Suppressor macrophage treated with lipopolysaccharide for 4 hours (primary cell): ENCODE data around the gene PLXNC1.

Experiments
- DNase-seq: peaks from one replicate; pipeline ENCODE4 v3.0.0-alpha.2; 2020

PLXNC1 gene

DNA sequence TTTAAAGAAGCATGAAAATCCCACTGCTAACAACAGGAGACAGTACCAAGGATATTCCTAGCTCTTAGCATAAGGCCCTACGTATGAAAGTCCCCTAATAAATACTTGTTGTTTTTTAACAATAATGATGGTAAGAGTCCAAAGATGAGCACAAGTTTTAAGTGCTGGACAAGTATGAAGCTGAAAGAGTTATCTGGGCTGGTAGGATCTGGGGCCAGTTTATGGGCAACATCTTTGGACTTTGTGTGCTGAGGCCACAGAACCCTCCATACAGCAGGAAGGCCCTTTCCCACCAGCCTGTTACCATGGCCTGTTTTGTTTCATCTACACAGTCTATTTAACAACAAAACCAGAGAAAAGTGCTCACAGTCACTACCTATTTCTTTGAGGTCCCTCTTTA, 12.5 kb upstream of the PLXNC1 start:
- no peak for DNase-seq

DNA sequence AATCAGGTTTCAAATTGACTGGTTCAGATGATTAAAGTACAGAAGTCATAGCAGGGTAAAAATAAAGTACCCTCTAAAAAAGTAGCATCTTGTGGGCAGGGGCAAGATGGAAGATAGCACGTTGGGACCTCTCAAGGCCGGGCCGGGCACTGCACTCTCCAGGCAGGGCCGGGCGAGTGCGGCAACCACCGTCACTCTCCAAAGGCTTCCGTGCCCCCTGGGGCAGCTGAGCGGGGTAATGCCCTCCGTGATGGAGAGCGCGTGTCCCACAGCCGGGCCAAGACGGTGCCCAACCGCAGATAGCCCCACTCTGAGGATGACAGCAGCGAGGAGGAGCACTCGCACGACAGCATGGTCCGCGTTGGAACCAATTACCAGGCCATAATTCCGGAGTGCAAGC, 8.6 kb upstream of the PLXNC1 start:
- DNase-seq: no peak

DNA sequence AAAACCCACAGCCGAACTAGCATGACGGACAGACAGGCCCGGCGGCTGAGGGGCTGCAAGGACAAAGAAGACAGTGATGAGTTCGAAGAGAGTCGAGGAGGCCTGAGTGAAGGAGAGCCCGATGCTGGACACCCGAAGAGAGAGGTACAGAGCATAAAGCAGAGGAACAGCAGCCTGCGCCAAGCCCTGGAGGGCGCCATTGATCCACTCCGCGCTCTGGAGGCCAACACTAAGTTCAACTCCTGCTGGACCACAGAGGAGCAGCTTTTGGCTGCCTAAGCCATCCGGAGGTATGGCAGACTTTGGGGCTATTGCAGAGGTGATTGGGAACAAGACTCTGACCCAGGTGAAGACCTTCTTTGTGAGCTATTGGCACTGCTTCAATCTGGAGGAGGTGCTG, 7.8 kb upstream of the PLXNC1 start:
- no peak for DNase-seq

DNA sequence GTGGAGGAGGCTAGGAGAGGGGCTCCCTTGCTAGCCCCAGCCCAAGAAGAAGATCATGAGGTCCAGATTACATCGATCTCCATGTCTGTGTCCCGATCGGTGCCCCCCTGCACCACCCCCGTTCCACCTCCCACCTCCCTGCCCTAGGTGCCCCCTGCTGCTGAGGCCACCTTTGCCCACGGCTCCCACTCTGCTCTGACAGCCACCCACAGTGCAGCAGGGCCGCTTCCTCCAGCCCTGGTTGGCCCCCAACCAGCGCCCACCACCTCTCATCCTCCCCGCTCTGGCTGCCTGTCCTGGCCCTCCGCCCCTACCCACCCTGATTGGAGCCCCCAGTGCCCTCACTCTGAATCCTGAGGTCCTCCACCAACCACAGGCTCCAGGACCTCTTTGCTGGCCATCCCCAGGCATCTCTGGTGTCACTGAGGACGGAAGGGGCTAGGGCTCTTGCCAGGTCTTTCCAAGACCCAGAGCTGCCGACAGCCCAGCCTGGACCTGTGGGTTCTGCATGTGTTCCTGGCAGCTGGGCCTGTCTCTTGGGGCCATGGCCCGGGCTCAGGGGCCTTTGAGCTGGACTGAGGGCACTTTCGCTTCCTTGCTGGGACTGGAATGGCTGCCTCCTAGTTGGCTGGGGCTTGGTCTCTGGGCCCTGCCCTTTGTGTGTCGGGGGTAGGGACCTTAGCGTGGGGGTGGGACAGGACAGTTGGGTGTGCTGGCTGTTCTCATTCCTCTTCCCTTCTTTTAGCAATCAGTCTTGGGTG, 7.2 kb upstream of the PLXNC1 start:
- no peak for DNase-seq

DNA sequence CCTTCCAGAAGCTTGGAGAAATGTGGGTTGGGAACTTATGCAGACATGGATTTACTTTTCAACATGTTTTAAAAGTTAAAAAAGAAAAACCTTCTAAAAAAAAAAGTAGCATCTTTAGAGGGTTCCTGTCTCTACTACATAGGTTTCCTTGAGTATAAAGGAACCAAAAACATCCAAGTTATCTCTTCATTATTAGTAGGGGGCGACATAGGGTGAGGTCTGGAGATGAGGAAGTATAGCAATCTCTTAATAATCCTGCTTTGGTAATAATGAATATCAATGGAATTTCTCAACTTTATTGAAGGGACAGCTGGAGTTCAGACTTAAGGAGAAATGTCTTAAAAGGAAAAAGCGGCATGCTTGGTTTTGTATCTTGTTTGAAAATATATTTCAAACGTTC, 6.5 kb upstream of the PLXNC1 start:
- DNase-seq: no peak

DNA sequence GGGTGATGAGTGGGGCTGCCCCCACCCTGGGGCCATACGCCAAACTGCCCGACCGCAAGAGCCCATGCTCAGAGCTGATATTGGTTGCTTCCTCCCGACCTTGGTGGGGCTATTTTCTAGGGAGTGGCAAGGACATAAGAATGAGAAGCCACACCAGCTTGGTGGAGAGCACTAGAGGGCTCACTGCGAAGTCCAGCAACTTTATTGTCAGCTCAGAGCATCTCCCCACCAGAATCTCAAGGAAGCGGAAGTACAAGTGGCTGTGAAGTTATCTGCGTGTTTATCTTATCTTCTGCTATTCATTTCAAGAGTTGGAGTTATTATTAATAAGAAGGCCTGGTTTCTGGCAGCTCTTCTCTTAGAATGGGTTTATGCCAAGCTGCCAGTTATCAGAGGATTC, 4.9 kb upstream of the PLXNC1 start:
- DNase-seq: no peak

DNA sequence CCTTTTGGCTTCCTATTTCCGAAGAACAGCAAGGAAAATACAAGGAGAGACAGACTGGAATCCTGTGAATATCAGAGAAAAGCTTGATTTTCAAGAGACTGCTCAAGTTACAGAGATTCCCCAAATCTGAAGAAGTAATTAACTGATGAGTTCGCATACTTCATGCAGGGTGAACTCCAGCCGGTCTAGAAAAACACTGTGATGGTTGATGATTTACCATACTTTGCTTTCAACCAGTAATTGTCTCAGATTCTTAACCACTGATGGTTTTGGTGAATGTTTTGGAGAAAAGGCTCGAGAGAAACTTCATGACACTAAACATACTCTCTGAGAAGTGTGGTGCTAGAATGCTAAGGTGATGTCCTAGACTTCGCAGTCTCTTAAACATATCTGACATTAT, 4.4 kb upstream of the PLXNC1 start:
- DNase-seq: no peak

DNA sequence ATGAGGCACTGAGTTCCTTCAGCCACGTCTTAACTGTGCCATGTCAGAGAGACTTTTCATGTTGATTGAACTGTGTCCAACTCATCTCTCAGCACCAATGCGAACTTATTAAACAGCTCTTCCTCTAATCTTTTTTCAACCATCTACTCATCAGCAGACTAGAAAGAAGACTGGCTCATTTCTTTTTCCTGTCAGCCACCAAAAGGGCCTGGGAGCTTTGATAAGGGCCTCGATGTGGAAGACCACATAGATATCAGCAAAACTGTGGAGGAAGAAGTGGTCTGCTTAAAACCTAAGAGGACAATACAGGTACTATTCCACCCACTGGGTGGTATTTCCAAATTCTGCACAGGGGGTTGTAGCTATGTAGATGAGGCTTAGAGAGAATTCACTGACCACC, 3.6 kb upstream of the PLXNC1 start:
- no peak for DNase-seq

DNA sequence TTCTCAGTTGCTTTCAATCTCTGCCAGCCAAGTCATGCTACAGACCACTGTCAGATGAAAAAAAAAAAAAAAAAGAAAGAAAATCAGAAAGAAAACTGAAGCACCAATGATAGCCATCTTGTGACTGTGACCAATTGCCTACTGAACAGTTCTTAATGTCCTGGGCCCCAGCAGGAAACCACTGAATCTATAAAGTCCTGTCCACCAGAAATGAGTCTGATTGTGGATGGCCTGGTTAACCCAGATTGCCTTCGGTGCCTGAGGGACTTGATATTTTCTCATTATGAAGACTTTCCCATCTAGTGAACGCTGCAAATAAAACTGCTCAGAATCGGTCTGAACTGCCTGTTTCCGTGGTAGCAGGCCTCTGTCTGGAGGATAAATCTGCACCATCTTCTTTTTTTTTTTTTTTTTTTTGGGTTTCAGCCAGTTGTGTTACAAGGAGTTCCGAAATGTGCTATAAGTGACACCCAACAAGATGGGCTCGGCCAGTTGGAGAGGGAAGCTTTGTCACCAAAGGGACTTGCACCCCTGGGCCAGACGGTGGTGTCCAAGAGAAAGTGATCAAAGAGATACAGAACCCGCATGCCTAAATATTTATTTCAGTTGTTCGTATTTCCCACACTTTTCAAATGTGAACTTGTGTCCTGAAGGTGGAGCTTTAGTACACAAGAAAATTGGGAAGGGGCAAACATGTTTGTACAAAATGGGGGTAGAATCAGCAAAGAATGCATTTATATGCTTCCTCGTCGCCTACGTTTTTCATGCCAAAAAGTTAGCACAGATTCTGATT, 3.0 kb upstream of the PLXNC1 start:
- peak; percentile 52 for DNase-seq

DNA sequence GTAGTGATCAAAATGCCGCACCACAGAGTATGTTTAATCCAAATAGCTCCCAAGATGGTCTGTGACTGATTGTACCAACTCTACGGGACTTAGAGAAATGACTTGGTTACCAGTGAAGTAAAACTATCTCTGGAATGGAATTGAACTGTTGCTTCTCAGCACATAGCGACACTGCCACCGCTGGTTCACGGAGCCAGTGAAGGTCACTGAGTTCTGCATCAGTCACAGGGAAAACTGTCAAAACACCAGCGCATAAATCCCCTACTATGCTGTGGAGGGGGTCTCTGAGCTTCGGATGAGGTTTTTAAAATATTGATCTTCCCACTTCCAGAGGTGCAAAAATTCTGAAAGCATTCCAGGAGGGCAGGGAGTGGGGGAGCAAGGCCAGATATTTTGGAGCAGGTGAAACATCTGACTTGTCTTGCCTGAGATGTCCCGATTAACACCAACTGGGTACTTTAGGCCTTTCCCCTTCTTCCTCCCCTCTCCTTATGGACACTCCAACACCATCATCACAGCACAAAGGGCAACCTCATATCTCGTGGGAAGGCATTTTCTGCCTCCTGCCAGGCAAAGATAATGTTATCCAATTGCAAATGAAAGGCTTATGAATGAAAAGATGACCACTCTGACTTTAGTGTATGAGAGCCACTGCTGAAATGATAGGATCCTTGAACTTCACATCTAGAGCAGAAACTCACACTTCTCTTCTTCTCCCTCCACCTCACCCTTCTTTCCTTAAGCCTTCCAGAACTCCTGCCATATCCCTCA, 2.0 kb upstream of the PLXNC1 start:
- DNase-seq: no peak

DNA sequence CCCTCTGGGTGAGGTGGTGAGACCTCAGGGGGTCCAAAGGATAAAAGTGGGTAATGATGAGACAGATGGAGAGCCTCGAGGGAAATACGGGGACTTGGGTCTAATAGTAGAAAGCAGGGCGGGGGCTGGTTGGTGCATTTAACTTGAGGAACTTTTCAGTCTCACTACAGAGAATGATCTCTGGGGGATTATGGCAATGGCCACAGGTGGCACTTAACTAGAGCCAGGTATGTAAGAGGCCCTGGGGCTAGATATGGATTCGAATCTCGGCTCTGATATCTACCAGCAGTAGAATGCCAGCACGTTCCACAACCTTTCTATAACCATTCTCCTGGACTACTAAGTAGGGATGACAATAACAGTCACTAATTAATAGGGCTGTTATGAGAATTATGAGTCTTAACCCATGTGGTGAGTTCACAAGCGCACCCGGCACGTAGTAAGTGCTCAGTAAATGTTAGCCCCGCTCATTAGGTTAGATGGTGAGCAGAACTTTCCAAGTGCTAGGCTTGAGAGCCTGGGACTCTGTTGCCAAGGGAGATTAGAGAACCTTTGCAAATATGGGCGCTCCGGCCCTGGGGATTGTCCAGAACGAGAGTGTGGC, 888 bp upstream of the PLXNC1 start:
- DNase-seq: no peak

DNA sequence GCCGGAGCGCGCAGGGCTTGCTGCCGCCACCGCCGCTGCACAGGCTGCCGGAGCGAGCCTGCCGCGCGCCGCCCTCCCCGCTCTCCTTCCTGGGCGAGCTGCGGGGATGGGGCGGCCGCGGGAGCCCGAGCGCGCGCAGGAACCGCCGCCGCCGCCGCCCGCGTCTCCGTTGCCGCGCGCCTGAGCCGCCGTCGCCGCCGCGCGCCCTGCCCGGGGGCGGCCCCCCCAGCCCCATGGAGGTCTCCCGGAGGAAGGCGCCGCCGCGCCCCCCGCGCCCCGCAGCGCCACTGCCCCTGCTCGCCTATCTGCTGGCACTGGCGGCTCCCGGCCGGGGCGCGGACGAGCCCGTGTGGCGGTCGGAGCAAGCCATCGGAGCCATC, 352 bp downstream of the PLXNC1 start:
- DNase-seq: no peak

DNA sequence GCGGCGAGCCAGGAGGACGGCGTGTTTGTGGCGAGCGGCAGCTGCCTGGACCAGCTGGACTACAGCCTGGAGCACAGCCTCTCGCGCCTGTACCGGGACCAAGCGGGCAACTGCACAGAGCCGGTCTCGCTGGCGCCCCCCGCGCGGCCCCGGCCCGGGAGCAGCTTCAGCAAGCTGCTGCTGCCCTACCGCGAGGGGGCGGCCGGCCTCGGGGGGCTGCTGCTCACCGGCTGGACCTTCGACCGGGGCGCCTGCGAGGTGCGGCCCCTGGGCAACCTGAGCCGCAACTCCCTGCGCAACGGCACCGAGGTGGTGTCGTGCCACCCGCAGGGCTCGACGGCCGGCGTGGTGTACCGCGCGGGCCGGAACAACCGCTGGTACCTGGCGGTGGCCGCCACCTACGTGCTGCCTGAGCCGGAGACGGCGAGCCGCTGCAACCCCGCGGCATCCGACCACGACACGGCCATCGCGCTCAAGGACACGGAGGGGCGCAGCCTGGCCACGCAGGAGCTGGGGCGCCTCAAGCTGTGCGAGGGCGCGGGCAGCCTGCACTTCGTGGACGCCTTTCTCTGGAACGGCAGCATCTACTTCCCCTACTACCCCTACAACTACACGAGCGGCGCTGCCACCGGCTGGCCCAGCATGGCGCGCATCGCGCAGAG, 873 bp downstream of the PLXNC1 start:
- DNase-seq: peak; percentile 57

DNA sequence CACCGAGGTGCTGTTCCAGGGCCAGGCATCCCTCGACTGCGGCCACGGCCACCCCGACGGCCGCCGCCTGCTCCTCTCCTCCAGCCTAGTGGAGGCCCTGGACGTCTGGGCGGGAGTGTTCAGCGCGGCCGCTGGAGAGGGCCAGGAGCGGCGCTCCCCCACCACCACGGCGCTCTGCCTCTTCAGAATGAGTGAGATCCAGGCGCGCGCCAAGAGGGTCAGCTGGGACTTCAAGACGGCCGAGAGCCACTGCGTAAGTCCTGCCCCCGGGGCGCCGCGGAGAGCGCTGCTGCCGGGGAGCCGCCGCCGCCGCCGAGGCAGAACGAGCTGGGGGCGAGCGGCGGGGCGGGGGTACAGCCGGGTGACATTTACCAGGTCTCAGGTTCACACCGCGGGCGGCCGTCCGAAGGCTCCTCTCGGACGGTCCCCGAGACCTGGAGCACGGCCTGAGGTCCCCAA, 1.4 kb downstream of the PLXNC1 start:
- DNase-seq: peak; percentile 64

DNA sequence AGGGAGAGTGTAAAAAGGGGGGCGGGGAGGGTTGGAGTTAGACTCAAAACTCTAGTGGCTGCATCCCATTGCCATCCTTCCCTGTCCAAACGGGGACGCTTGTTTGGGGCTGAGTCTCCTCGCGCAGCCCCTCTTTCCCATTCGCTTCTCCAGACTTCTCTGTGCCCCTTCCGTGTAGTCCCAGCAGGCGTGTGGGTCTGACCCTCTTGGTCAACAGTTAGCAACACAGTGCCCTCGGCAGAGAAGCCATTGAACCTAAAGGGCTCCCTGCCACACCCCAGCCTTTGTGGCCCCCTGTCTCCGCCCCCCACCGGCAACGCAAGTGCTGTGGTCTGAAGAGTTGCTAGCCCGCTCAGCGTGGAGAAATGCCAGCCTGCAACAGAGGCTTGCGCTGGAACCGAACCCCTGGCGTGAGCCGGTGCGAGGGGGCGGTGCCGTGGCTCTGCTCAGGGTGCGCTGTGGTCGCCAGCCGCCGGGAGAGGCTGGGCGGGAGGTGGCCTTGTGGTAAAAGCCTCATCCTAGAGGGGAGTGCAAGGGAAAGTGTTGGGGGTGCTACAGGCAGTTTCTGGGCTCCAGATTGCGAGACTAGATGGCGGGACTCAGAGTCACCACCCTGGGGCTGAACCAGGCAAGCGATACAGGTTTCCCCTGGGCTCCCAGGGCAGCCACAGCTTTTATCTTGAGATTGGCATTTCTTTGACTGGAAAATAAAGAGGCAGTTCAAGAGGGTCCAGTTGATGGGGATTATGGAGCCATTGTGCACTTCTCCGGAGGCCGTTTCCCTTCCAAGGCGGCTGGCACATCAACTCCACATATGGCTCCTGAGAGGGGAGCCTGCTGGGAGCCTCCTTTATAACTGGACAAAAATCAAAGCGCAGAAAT, 2.1 kb downstream of the PLXNC1 start:
- no peak for DNase-seq

DNA sequence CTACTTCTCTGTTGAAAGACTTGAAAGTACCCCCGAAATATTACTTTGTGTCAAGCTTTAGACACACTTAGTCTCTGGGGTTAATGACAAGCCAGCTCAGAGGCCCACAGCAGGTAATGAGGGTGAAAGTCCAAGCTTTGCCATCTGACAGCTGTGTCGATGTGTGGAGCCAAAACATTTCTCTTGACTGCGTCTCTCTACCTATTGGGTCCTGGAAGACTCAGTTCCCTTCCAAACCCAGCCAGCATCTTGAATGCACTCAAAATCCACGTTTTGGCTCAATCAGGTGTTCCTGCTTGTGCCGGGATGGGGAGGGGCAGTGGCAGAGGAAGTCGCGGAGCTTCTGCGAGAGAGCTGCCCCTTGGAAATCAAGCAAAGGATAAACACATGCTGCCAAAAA, 3.2 kb downstream of the PLXNC1 start:
- DNase-seq: no peak

DNA sequence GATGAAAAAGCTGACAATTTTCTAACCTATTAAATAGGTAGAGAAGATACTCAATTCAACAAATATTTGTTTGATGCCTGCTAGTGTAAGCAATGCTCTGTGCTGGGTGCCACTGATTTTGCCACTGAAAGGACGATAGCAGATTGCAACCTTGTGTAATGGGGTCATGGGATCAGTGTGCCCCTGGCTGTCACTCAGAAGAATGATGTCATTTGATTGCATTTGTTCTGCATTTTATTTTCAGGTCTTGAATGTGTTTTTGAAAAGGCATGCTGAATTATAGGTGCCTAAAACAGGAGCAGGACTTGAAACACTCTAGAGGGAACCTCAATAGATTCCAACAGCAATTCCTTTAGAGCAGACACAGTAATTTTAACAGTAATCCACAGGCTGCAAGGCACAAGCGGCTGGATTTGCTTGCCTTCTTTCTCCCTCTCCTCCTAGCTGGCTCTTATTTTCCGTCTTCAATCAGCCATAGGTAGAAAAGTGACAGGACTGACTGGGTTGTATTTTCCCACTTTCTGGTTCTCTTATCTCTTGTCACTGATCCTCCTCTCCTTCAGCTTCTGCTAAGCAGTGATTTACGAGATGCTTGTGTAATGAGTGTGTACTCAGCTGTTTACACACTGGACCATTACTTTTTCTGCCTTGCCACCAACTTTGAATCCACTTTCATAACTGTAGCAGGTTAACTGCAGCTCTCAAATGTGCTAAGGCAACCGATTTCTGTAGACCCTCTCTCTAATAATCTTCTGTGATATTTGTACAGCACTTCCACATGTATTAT, 4.1 kb downstream of the PLXNC1 start:
- DNase-seq: peak; percentile 63

DNA sequence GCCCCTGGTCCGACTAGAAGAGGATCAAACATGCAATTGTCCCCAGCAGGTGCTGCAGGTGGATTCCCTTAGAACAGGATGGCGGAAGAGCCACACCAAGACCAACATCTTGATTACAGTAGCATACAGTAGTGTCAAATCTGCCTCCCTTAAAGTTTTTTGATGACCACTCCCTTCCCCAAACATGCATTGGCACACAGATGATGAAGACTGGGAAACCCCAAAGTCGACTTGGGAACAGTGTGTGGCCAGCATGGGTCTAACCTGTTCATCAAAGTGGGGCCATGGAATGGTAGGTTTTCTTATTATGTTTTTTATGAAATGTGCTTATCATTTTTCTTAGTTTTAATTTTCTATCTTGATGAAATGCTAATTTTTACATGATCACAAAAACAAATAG, 8.8 kb downstream of the PLXNC1 start:
- DNase-seq: no peak

DNA sequence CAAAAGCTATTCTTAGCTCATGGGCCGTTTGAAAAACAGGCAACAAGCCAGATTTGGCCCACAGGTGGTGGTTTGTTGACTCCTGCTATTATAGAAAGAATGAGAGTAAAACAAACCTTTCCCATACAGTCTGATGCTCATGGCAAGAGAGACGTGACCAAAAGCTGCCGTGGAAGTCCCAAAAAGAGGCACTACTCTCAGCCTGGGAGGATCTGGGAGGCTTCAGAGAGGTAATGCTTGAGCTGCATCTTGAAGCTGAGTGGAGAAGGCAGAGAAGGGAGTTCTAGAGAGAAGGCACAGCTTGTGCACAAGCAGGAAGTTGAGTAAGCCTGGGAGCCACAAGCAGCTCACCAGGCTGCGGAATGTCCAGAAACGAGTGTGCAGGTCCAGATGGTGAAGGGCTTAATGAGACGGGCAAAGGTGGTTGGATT, 9.6 kb downstream of the PLXNC1 start:
- DNase-seq: peak; percentile 56

DNA sequence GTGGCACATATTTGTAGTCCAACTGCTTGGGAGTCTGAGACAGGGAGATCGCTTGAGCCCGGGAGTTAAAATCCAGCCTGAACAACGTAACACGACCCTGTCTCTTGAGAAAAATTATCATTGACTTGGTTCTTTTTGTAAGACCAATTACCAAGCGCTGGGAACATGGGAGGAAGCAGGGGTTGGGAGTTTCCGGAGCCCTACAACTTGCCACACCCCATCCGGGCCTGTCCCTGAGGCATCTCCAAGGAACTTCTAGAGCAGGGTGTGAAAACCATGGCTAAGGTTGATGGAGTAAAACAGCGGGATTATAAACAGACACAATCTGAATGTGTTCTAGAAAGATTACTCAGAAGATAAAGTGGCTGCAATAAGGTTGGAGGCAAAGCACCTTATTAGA, 10.3 kb downstream of the PLXNC1 start:
- DNase-seq: no peak

DNA sequence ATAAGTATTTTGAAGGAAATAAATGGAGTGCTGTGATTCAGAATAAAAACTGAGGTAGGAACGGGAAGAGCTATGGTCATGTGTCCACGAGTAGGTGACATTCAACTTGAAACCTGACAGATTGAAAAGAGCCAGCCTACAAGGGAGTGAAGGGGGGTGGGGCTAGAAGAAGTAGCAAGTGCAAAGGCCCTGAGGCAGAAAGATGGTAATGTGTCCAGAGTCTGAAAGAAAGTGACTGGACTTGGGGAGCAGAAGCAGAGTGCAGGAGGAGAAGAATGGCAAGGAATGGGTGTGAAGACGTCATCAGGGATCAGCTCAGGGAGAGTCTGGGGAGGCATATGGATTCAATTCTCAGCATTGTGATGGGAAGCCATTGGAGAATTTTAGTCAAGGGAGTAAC, 13.7 kb downstream of the PLXNC1 start:
- DNase-seq: no peak
